ENCODE data around the gene MAIP1.
A peak's percentile ranks its signal among the peaks of the same experiment; 100 is the strongest.

Gene MAIP1

GRCh38 chr2:199914372-199914958 is 40.9 kb upstream of the MAIP1 start:
- H3K27ac ChIP-seq = no peak overlapping the region
- TF ChIP-seq CTCF (IDR thresholded peaks at IDR 0.05) (no peak), ZFX (IDR thresholded peaks at IDR 0.05; ENCODE audit: borderline replicate concordance) (no peak)

- TF ChIP-seq CTCF (IDR thresholded peaks at IDR 0.05) (no peak), ZFX (IDR thresholded peaks at IDR 0.05; ENCODE audit: borderline replicate concordance) (no peak)
- H3K27ac ChIP-seq = no peak overlapping the region
These were observed 38.4 kb upstream of the MAIP1 start for GRCh38 chr2:199916980-199917379.

- TF ChIP-seq CTCF (IDR thresholded peaks at IDR 0.05) (no peak), ZFX (IDR thresholded peaks at IDR 0.05; ENCODE audit: borderline replicate concordance) (no peak)
- H3K27ac ChIP-seq = 0 out of 2 replicates have a peak overlapping the region, but pooled peaks have one; percentile 6
These were observed 32.5 kb upstream of the MAIP1 start for GRCh38 chr2:199922856-199923255.

GRCh38 chr2:199923924-199924323 is 31.5 kb upstream of the MAIP1 start:
- H3K27ac ChIP-seq = no peak overlapping the region
- TF ChIP-seq ZFX (IDR thresholded peaks at IDR 0.05; ENCODE audit: borderline replicate concordance) (no peak), CTCF (IDR thresholded peaks at IDR 0.05) (no peak)

- TF ChIP-seq ZFX (IDR thresholded peaks at IDR 0.05; ENCODE audit: borderline replicate concordance) (no peak), CTCF (IDR thresholded peaks at IDR 0.05) (no peak)
- no peak overlapping the region for H3K27ac ChIP-seq
These were observed 28.6 kb upstream of the MAIP1 start for GRCh38 chr2:199926806-199927205.

- H3K27ac ChIP-seq = no peak overlapping the region
- TF ChIP-seq ZFX (IDR thresholded peaks at IDR 0.05; ENCODE audit: borderline replicate concordance) (no peak), CTCF (IDR thresholded peaks at IDR 0.05) (no peak)
These were observed 27.2 kb upstream of the MAIP1 start for GRCh38 chr2:199928226-199928625.

- TF ChIP-seq ZFX (IDR thresholded peaks at IDR 0.05; ENCODE audit: borderline replicate concordance) (no peak), CTCF (IDR thresholded peaks at IDR 0.05) (no peak)
- H3K27ac ChIP-seq = no peak overlapping the region
These were observed 26.8 kb upstream of the MAIP1 start for GRCh38 chr2:199928626-199929025.
